NCI-H1092 treated with DMSO at 0.1 percent for 48 hours (cell line): ENCODE results near the gene SNPH.
A peak's percentile ranks its signal among the peaks of the same experiment; 100 is the strongest.

ENCODE experiments used
- DNase-seq: peaks from one replicate; lab custom pipeline; 2025; lab: John Stamatoyannopoulos, UW

Gene SNPH

DNA sequence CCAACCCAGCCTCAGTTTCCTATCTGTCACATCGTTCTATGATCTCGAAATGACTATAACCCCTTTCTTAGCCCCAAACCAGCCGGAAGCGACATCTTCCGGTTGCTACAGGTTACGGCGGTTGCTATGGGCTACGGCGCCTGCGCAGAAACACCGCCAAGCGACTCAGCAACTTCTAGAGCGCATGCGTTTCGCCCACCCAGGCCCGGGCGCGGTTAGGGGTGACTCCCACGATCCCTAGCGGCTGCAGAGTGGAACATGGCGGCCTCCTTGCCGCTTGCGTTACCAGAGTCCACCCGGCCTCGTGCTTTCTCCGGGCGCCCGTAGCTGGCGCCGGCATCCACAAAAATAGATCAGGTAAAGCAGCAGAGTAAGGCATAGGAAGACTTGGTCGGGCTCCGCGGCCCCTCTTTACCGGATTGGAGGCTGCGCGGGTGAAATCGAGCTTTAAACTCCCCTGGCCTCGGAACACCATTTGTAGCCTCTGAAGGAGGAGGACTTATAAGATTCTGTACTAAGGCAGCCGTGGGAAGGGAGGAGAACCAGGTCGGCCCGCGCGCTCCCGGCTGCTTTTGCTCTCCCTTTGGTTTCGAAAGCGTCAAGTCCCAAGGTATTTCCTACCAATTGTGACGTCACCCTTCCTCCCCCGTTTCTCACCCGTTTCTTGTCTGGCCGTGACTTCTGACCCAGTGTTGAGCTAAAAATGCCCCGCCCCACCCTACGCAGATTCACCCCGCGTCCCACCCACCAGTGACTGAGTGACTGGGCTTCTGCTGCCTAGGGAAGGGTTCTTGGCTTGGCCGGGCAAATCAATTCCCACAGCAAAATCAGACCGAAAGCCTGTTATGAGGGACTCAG lies 59.3 kb downstream of the SNPH start:
- DNase-seq = peak; percentile 95

DNA sequence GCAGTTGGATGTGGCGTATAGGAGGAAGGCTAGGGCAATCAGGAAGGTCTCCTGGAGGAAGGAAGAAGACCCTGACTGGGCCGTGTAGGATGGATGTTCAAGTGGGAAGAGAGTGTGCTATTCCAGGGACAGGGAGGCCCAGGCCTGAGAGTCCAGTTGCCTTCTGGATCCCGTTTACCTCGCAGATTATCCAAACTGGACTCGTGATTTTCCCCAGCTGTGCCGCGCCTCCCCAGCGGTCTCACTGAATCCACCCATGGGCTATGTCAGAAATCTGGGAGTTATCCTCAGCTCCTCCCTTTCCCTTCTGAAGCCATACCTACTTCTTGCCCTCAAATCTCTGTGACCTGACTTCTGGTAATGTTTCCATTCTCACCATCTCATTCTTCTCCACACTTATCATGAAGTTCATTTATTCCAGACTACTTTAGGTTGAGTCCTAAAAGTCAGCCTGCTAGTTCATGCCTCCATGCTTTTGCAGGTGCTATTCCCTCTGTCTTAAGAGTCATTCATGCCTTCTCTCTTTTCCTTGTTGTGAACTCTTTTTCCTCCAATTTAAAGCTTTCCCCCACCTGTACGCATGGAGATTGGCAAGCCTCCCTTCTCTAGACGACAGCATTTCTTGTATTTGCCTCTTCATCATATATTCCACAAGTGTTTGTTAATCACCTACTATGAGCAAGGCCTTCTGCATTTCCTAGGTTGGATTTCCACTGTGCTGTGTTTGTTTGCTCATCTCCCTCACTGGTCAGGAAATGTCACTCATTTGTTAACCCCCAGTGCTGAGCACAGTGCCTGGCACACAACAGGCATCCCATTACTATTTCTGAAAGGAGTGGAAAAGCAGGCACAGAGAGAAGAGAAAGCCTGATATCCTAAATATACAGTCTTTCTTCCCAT lies 60.2 kb downstream of the SNPH start:
- DNase-seq = no peak

DNA sequence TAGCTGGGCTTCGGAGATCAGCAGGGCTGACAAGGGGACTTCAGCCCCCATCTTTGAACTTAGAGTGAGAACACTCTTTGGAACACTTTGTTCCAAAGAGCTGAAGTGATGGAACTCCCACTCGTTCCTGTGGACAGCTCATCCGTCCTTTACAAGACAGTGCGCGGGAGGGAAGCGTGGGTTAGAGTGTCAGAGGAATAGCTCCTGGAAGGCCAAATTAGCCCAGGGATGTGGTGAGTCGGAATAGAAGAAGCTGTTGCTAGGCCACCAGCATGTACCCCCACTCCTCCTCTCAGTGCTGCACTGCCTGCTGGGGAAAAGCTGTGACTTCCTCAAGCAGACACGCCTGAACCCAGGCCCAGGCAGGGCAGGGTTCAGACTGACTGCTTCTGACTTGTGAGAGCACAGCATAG lies 61.2 kb downstream of the SNPH start:
- no peak for DNase-seq

DNA sequence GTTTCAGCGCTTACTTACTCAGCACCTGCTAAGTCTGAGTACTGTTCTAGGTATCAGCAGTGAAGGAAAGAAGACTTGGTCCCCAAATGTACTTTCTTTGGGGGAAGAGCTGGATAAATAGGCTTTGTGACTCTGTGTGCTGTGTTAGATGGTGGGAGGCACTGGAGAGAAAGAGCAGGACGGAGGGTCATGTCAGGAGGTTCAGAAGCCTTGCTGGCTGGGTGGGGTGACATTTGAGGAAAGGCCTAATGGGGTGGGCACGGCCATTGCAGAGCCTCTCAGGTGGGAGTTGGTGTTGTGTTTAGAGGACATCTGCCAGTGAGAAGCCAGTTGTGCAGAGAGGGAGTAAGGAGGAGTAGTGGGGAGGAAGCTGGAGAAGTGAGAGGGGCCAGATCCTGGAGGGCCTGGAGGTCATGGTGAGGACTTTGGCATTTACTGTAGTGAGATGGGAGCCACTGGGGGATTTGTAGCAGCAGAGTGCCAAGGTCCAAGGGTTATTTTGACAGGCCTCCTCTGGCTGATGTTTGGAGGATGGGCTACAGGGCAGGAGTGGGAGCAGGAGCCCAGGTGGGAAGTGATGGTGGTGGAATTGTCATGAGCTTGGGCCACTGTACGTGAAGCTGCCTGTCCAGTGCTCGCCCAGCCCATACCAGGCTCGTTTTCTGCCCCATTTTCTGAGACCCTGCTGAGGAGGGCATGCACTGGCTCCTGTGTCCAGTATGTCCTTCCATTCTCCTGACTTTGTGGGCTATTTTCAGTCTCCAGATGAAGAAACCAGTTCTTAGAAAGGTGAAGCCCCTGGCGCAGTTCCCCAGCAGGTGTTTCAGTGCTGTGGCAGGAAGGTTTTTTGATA lies 62.0 kb downstream of the SNPH start:
- DNase-seq = no peak

DNA sequence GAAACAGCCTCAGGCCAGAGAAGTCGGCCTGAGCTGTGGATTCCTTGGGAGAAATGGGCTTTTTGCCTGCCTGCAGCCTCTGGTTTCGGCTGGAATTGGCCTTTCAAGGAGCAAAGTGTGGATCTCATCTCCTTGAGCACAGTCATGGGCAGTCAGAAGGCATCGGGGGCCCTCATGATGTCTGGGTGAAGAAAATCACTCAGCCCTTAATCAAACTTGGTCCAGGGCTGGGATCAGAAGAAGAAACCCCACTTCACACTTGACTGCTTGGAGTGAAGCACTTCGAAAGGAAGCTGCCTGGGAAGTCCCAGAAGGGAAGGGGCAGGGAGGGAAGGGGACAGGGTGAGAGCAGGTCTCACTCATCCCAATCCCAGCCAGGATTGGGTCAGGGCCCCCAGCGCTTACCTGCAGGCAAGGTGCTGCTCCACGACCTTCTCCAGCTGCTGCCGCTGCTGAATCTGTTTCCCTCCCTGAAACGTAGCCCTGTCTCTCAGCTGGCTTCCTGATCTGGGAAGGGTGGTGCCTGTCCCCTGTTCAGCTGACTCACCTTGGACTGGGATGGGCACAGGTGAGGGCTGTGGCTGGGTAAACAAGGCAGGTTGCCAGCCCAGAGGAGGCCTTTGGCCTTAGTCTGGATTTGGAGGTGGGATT lies 62.7 kb downstream of the SNPH start, which contains the start of gene SDCBP2:
TSS of gene SDCBP2 (minus strand) at position 460 of the 651 bp plus-strand sequence. CDS start 8,723 bp downstream, outside the sequence.
- no peak for DNase-seq

DNA sequence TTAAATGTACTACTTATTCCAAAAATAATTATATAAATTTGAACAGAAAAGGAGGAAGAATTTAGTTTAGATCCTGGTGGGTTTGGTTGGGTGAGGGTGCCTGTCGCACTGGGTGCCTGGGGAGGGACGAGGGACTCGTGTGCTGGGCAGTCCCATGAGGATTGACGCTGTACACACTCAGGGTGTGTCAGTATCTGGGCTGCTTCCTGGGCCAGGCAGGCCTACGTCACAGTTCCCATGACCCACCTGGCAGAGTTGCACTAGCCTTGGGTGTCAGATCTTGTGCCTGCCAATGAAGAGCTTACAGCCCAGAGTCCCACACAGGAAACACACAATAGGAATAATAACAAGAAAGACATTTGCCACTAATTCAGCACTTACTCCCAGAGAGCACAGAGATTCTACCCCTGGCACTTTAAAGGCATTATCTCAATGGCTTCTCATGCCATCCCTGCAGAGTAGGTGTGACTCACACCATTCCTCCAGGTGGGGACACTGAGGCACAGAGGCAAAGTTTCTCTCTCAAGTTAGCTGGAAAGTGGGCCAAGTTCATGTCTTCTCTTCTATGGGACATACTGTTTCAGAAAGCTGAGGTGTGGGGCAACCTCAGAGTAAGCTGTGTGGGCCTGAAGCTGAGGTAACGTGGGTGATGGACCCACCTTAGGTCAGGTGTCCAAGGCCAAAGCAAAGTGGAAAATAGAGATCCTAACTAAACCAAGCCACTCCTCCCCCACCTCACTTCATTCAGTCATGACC lies 64.2 kb downstream of the SNPH start:
- no peak for DNase-seq

DNA sequence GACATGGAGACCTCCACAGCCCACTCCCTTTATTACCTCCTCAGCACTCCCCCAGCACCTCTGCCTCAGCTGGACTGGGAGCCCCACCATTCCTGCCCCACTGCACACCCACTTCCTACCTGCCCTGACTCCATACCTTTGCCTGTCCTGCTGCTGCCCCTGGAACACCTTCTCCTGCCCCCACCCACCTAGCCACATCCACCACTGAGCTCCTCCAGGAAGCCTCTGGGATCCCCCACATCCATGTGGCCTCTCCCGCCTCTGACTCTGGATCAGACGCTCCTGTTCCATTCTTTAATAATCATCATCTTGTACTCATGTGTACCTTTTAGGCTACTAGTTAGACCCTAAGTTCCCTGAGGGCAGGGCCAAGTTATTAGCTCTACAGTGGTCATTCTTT lies 65.0 kb downstream of the SNPH start:
- no peak for DNase-seq

DNA sequence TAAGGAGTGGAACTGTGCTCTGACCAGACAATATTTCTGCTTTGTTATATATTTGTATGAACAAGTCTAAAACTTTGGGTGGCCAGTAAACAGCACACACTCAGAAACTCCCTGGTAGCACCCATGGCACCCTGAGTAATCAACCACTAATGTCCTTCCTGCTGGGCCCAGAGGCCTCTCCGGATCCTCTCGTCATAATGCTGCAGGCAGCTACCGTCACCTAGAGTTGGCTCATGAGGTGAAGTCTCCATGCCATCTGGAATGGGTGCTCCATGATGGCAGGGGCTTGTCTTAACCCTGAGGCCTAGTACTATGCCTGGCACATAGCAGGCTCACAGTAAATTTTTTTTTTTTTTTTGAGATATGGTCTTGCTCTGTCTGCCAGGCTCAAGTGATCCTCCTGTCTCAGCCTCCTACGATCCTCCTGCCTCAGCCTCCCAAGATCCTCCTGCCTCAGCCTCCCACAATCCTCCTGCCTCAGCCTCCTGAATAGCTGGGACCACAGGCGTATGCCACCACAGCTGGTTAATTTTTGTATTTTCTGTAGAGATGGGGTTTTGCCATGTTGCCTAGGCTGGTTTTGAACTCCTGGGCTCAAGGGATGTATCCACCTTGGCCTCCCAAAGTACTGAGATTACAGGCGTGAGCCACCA lies 65.8 kb downstream of the SNPH start:
- DNase-seq = no peak

DNA sequence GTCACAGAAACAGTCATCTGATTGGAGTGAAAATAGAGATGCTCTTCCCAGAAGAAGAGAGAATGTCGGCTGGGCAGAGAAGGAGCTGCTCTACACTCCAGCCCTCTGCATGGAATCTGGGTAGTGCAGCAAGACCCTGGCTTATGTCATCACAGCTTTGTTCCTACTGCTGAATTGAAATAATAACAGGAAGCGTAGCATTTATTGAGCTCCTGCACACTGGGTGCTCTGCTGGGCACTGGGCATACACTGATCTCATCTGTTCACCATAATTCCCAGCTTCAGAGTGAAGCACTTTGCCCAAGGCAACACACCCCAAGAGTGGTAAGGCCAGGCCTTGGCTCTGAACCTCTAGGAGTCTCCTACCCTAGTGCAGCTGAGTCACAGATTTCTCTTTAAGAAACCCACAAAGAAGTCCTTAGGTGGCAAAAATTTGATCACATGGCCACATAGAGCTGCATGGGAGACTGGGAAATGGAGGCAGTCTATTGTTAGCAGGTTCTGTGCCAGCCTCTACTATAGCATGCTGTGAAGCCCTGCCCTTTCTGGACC lies 66.7 kb downstream of the SNPH start:
- no peak for DNase-seq

DNA sequence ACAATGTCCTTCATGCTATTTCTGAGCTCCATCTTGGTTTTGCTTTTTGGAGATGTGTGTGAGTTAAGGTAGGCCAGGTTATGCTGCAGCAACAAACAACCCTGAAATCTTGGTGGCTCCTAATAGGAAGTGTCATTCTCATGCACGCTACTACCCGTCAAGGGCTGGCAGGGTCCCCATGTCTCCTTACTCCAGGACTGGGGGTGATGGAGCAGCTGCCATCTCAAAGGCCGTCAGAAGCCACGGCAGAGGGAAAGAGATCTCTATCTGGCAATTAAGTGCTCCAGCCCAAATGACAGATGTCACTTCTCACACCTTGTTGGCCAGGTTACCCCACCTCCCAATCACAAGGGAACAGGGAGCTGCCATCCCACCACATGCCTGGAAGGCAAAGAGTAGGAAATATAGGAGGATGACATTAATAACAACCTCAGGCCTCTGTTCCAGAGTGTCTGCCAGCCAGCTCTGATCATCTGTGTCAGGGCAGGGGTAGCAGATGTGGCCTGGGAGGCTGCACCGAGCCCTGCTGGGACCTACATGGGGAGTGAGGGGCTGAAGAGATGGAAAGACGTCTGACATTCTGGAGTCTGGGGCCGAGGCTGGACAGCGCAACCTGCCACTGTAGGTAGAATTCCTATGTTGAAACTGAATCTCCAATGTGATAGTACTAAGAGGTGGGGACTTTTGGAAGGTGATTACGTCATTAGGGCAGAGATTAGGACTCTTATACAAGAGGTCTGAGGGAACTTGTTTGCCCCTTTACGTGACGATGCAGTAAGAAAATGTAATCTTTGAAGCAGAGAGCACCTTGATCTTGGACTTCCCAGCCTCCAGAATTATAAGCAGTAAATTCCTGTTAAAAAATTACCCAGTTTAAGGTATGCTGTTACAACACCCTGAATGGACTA lies 67.6 kb downstream of the SNPH start:
- DNase-seq = no peak

DNA sequence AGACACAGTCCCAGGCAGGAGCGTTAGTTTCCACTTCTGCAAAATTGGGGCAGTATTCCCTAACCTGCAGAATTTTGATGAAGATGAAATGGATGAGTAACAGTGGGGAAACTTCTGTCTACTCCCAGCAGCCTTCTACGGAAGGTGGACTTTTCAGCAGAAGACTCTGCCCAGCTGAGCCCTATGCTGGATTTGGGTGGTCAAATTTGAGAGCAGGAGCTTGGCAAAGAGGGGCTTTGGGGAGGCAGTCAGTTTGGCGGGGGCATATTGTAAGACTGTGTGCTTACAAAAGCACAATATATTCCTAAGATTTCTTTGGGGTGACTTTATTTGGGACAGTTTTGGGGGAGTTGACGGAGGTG lies 68.3 kb downstream of the SNPH start:
- DNase-seq = no peak

DNA sequence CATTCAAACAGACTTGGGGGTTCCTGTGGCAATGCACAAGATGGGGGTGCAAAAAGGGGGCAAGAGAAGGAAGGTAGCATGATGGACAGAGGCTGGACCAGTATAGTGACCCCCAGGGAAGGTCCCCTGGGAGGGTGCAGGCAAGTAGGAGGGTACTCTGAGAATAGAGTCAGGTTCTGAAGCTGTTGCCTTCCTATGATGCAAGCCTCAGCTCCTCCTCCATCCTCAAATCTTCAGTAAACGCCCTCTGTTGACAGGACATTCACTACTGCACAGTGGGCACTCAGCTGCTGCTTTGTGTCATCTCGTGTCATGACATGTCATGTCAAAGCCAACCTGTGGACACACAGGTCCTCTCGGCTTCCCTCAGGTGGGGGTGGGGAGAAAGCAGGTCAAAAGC lies 68.7 kb downstream of the SNPH start:
- DNase-seq = no peak

DNA sequence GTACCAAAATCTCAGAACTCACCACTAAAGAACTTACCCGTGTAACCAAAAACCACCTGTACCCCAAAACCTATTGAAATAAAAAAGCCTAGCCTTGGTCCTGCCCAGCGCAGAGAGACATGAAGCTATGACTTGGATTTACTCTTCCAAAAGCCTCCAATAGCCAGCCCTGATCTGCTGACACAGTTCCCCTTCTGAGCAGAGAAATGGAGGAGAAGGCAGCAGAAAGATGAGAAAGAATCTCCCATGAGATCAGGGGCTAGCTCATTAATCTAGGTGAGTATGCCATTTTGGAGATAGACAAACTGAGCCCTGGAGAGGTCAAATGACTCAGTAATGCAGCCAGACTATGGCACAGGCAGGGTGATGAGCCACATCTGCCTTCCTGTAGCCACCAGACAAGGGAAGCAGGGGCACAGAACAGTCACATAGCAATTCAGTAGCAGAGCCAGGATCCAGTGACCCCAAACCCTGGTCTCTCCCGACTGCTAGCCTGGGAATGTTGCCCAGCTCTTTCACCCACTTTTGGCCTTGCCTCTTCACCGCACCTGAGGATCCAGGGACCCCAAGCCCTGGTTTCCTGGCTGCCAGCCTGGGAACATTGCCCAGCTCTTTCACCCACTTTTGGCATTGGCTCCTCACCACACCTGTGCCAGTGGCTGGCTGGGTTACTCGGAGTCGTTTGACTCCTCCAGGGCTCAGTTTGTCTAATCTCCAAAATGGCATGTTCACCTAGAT lies 70.0 kb downstream of the SNPH start:
- DNase-seq = no peak

DNA sequence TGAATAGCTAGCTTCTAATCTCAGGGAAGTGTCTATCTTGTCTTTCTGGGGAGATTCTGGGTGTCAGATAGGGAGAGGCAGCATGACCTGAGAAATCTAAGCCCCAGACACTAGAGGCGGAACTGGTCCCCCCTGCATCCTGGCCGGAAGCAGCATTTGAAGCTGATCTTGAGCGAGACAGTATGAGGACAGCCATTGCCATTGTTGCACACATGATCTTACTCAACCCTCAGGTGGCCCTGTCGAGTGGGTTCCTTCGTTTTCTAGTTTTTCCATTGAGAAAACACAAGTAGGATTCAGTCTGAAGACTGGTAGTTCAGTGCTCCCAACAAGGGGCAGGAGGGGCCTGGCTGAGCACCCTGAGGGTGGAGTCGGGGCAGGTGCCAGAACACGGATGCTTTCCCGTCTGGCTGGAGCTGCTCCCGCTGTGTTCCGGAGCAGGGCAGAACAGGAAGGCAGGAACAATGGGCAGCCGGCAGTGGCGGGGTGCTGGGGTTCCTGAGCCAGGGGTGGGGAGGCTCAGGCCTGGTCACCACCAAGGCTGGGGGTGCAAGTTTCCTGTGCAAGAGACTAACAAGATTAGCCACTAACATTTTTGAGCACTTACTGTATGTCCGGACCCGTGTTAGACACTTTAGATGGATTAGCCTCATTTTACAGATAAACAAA lies 70.7 kb downstream of the SNPH start:
- no peak for DNase-seq

DNA sequence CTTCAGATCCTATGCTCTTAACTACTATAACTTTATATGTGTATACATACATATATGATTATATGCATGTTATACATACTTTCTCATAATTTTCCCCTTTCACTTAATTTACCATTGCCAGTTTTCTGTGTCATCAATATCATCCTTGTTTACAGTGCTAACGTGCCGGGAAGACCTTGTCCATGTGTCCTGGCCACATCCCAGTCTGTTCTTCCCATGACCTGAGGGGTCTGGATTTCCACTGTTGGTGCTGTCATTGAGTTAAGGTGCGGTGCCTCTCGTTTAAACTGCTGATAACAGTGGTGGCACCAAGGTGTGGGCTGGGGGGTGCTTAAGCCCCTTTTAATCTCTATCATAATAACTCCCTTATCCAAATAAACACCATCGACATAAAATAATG lies 71.3 kb downstream of the SNPH start:
- DNase-seq = no peak

DNA sequence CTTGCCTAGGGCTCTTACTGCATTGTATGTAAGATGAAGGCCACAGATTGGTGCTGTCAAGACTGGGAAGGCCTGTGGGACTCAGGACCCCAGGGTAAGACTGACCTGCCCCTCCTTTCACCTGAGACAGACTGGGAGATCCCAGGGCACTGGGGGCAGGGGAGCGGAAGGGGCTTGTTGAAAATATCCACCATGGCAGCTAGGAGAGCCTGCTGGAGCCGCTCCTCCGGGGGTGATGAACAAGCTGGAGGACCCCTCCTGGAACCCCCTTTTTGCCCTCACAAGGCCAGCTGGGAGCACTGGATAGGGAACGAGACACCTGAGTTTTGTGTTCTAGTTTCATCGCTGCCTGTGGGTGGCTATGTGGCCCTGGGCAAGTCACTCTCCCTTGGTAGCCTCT lies 72.0 kb downstream of the SNPH start:
- no peak for DNase-seq

DNA sequence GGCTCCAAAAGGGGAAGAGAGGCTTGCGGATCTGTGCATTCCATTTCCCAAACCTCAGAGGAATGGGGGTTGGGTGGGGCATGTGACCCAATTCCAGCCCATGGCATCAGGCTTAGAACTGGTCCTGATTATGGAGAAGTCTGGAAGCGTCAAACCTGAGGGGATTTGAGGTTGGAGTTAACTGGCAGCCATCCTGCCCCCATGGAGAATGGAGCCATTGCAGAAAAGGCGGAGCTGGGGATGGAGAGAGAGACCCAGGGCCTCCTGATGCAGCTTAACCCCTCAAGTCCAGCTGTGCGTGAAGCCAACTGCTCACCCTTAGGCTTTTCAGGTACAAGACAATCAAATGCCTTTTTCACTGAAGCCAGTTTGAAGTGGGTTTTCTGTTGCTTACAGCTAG lies 72.7 kb downstream of the SNPH start:
- DNase-seq = no peak
